Measurements from ENCODE around the gene ASXL2.

GRCh38 chr2:25744055-25744454 is 134.2 kb downstream of the ASXL2 start:
- TF ChIP-seq, protein P1, sequence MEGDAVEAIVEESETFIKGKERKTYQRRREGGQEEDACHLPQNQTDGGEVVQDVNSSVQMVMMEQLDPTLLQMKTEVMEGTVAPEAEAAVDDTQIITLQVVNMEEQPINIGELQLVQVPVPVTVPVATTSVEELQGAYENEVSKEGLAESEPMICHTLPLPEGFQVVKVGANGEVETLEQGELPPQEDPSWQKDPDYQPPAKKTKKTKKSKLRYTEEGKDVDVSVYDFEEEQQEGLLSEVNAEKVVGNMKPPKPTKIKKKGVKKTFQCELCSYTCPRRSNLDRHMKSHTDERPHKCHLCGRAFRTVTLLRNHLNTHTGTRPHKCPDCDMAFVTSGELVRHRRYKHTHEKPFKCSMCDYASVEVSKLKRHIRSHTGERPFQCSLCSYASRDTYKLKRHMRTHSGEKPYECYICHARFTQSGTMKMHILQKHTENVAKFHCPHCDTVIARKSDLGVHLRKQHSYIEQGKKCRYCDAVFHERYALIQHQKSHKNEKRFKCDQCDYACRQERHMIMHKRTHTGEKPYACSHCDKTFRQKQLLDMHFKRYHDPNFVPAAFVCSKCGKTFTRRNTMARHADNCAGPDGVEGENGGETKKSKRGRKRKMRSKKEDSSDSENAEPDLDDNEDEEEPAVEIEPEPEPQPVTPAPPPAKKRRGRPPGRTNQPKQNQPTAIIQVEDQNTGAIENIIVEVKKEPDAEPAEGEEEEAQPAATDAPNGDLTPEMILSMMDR (IDR thresholded peaks at IDR 0.05) = no peak
- TF ChIP-seq POLR2A (IDR thresholded peaks at IDR 0.05) (no peak), POLR2AphosphoS5 (IDR thresholded peaks at IDR 0.05) (no peak), EP300 (IDR thresholded peaks at IDR 0.05) (no peak)
